Measurements from ENCODE around the gene ENGASE. TPM values are rescaled to one million over a fixed set of nuclear protein-coding genes. Genes with fewer than 3 reads are reported as not detected.

Gene ENGASE
- total and polyA plus RNA-seq, 2 of the 4 experiments (the other 2 are of a cell fraction) = 3.9 to 12.1 TPM

DNA sequence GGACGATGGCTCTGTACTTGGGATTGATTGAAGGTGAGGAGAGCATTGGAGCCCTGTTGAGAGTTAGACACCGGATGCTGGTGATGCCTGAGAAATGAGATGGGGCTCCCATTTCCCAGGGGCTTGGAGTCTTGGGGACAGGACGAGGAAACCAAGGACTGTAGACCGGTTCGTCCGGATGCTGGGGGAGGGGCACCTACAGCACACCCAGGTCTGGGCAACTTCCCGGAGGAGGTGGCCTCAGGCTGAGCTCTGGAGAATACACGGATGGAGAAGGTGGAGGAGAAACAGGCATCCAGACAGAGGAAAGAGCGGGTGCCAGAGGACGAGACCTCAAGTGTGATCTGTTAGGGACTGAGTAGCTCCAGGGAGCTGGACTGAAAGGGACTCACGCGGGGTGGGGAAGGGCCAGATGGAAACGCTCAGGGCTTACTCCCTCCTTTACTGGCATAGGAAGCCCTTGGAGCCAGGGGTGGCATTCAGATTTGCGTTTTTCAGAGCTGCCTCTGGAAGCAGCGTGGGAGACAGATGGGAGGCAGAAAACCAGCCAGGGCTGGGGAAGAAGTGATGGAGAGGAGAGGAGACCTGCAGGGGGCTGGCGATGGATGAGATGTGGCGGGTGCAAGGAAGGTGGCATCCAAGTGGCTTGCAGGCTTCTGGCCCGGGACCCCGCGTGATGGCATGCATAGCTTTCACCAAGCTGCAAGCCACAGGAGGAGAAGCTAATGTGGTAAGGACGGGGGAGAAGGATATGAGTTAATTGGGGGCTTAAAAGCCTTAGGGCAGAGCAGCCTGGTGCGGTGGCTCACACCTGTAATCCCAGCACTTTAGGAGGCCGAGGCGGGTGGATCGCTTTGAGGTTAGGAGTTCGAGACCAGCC, 42.4 kb upstream of the ENGASE start:
- dilution Hi-C loops (cut with HindIII; ENCODE audit: low sequenced_read_pairs, unreplicated experiment) = no loop called here
- 75% methylated on average over 7 of the region's 26 CpGs; no CpG with 5 or more reads in 1 of the 2 experiments for WGBS, 2 experiments (ENCODE audit: extremely low coverage in 2 of 2, insufficient read length in 1 of 2)
- Histone ChIP-seq H2BK20ac (ENCODE audit: low read depth, low read length) (no peak overlapping the region), H4K91ac (ENCODE audit: insufficient read depth, low read depth, low read length) (0 out of 2 replicates have a peak overlapping the region, but pooled peaks have one; percentile 7), H3K18ac (ENCODE audit: low read depth, low read length) (no peak overlapping the region), H3K4me2 (ENCODE audit: low read depth, low read length) (no peak overlapping the region), H2AK5ac (ENCODE audit: low read depth, low read length) (no peak overlapping the region), H2AFZ (replicated peaks; ENCODE audit: low read length, poor library complexity) (no peak overlapping the region), H2BK120ac (ENCODE audit: low read depth, low read length) (no peak overlapping the region), H3K36me3 (ENCODE audit: control insufficient read depth, insufficient read depth, low read length) (no peaks in the 10 kb centered on the region), H3K79me1 (ENCODE audit: low read depth in 1 of 2, low read length in 2 of 2) (peaks cover 7 to 13% of the 10 kb centered on the region in 2 experiments; a peak in 2 of 4 replicates), H2BK15ac (ENCODE audit: low read depth, low read length) (no peak overlapping the region), H3K27ac (ENCODE audit: insufficient read depth, low read length) (no peak overlapping the region), H3K4ac (ENCODE audit: low read depth, low read length) (0 out of 2 replicates have a peak overlapping the region, but pooled peaks have one; percentile 18), H3K4me3 (ENCODE audit: insufficient read depth, low read depth, low read length) (no peak overlapping the region), H3K9me3 (ENCODE audit: control insufficient read depth, insufficient read depth, low read length) (no peaks in the 10 kb centered on the region), H4K20me1 (ENCODE audit: insufficient read depth, low read length) (no peaks in the 10 kb centered on the region), H2AK9ac (replicated peaks; ENCODE audit: low read depth, low read length, poor library complexity) (no peak overlapping the region), H4K5ac (ENCODE audit: low read depth, low read length) (no peak overlapping the region), H3K23ac (ENCODE audit: low read depth, low read length) (no peak overlapping the region), H3K9me1 (ENCODE audit: insufficient read depth, low read length) (peaks cover 24% of the 10 kb centered on the region), H3K9ac (ENCODE audit: low read depth, low read length) (no peak overlapping the region), H3K14ac (replicated peaks; ENCODE audit: low read depth, low read length) (no peak overlapping the region), H3K4me1 (ENCODE audit: control insufficient read depth, insufficient read depth, low read length) (peaks cover 28% of the 10 kb centered on the region), H3K56ac (ENCODE audit: extremely low read depth, insufficient read depth, low read length) (no peak overlapping the region), H2BK5ac (ENCODE audit: low read depth, low read length, poor library complexity, severe bottlenecking) (no peak overlapping the region), H3K27me3 (ENCODE audit: control insufficient read depth, insufficient read depth, low read length) (no peaks in the 10 kb centered on the region), H4K8ac (ENCODE audit: low read depth in 2 of 2, low read length in 2 of 2) (no peak overlapping the region)
- no peak for ATAC-seq (ENCODE audit: low read depth)
- CTCF ChIA-PET = interaction anchor here (1.4 kb wide), 1 partner anchor 33 kb away, joined by 3 read pairs; no protein-coding TSS in a partner anchor
- BruUV-seq (replicated peaks) = no TSS peak
- no peak for DNase-seq
- POLR2A ChIA-PET (ENCODE audit: unreplicated experiment) = no interaction called here
- in situ Hi-C loops (cut with MboI; ENCODE audit: low sequenced_read_pairs) = no loop called here
- intact Hi-C loops (cut with micrococcal nuclease) = no loop called here
- no peak for TF ChIP-seq CHD1 (IDR thresholded peaks at IDR 0.05; ENCODE audit: low read depth, low read length)
- no peak for TF ChIP-seq MXI1 (IDR thresholded peaks at IDR 0.05; ENCODE audit: borderline replicate concordance, low read depth, low read length)
- no peak for TF ChIP-seq USF2 (IDR thresholded peaks at IDR 0.05; ENCODE audit: low read depth, low read length)
- TF ChIP-seq RAD21 (IDR thresholded peaks at IDR 0.05; ENCODE audit: low read length) = no peak
- TF ChIP-seq, protein P1, sequence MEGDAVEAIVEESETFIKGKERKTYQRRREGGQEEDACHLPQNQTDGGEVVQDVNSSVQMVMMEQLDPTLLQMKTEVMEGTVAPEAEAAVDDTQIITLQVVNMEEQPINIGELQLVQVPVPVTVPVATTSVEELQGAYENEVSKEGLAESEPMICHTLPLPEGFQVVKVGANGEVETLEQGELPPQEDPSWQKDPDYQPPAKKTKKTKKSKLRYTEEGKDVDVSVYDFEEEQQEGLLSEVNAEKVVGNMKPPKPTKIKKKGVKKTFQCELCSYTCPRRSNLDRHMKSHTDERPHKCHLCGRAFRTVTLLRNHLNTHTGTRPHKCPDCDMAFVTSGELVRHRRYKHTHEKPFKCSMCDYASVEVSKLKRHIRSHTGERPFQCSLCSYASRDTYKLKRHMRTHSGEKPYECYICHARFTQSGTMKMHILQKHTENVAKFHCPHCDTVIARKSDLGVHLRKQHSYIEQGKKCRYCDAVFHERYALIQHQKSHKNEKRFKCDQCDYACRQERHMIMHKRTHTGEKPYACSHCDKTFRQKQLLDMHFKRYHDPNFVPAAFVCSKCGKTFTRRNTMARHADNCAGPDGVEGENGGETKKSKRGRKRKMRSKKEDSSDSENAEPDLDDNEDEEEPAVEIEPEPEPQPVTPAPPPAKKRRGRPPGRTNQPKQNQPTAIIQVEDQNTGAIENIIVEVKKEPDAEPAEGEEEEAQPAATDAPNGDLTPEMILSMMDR (conservative IDR thresholded peaks at IDR 0.05; ENCODE audit: low read depth, low read length) = no peak
- TF ChIP-seq RFX5 (IDR thresholded peaks at IDR 0.05; ENCODE audit: low read depth, low read length) = no peak
- TF ChIP-seq SMC3 (IDR thresholded peaks at IDR 0.05; ENCODE audit: low read depth, low read length) = no peak
- TF ChIP-seq POLR2A (IDR thresholded peaks at IDR 0.05; ENCODE audit: low read depth, low read length) = no peak
- TF ChIP-seq BHLHE40 (IDR thresholded peaks at IDR 0.05; ENCODE audit: low read depth, low read length) = no peak
- TF ChIP-seq RCOR1 (IDR thresholded peaks at IDR 0.05; ENCODE audit: insufficient replicate concordance, low read length) = no peak
- TF ChIP-seq MAZ (IDR thresholded peaks at IDR 0.05; ENCODE audit: borderline replicate concordance, low read depth, low read length) = no peak
- no peak for TF ChIP-seq NFE2L2 (IDR thresholded peaks at IDR 0.05; ENCODE audit: low read depth, low read length)
- no peak for TF ChIP-seq MAFK (IDR thresholded peaks at IDR 0.05; ENCODE audit: low read depth, low read length)
- no peak for TF ChIP-seq CEBPB (IDR thresholded peaks at IDR 0.05; ENCODE audit: low read depth, low read length)
